ENCODE data around the gene BEND7.
"Not testable (repeated sequence)": the region's sequence is repeated elsewhere in the genome, so short reads cannot be mapped to it uniquely, and the experiment has no call there.

BEND7 gene, protein sequence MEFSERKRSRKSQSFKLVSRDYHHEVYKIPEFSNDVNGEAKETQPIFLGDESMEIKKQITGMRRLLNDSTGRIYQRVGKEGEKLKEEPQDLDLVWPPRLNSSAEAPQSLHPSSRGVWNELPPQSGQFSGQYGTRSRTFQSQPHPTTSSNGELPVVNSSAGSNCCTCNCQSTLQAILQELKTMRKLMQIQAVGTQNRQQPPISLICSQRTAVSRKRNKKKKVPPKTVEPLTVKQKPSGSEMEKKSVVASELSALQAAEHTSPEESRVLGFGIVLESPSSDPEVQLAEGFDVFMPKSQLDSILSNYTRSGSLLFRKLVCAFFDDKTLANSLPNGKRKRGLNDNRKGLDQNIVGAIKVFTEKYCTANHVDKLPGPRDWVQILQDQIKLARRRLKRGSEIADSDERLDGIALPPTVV

DNA sequence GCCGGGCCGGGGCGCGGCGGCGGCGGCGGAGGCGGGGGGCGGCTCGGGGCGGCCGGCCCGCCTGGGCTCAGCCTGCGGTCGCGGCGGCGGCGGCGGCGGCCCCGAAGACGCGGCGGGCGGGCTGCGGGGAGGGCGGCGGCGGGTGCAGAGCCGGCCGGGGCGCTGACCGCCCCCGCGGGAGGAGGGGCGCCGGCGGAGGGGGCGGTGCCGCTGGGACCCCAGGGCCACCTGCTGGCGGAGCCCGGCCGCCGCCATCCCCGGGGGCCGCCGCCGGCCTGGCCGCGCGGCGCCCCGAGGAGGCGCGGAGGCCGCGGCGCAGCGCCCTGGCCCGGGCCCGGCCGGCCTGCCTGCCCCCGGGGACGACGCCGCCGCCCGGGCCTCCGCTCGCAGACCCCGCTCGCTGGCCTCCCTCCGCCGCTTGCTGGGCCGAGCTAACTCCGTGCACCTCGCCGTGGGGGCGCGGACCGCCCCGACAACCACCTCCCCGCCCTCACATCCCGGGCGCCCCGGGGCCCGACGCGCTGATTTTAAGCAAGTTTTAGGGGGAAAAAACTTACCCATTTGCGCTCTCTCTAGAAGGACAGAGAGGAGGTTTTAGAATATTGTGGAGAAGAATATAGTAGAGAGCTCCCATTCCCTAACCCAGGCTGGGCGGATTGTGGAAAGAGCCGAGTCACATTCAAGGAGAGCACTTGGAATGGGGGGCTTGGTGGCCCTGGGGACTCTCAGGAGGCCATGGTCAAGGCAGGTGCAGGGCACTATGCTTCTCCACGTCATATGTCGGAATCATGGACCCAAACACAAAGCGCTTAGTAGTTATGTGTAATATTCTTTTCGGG lies at the start of gene BEND7:
Gene BEND7 (minus strand): TSS at position 140 of the 839 bp plus-strand sequence. CDS start 481 bp downstream, outside the sequence.
- DNase-seq (ENCODE audit: low read depth): no peak

DNA sequence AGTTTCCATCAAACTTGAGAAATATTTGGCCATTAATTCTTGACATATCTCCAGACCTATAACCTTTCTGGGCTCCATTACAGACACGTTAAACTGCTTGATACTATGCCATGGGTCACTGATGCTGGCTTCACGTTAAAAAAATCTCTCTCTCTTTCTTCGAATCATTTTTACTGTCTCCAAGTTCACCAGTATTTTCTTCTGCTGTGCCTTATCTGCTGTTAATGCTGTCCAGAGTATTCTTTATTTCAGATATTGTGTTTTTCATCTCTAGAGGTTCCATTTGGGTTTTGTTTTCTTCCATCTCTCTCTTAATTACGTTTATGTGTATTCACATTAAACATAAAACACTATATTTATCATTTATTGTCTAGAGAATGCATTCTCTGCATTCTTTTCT lies 45.1 kb upstream of the BEND7 start:
- no peak for DNase-seq (ENCODE audit: low read depth)

DNA sequence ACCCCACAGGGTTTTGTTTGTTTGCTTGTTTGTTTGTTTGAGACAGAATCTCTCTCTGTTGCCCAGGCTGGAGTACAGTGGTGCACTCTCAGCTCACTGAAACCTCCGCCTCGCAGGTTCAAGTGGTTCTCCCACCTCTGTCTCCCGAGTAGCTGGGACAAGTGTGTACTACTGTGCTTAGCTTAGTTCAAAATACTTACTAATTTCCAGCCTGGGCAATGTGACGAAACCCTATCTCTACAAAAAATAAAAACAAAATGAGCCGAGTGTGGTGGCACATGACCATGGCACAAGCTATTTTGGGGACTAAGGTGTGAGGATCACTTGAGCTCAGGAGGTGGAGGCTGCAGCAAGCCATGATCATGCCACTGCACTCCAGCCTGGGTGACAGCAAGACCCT lies 42.7 kb upstream of the BEND7 start:
- DNase-seq (ENCODE audit: low read depth): no peak

DNA sequence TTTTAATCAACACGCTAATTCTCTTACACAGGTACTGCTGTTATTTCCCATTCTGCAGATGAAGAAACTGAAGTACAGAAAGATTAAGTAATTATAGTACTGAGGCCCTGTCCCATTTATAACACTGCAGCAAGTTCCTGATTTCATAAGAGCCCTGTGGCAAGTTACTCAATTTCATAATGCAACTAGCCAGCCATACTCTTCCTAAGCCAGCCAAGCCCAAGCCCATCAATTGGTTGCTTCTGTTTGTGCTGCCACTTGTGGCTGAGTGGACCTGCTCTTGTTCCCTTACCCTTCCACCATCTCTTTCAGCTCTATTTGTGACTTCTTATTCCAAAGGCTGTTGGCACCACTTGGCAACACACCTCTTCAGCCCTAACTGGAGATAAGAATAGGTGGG lies 38.2 kb upstream of the BEND7 start:
- peak; percentile 57 for DNase-seq (ENCODE audit: low read depth)

- DNase-seq (ENCODE audit: low read depth): no peak
Observed at GRCh38 chr10:13564576-13564975, 35.8 kb upstream of the BEND7 start.

GRCh38 chr10:13563481-13564445 lies 34.9 kb upstream of the BEND7 start:
- no peak for DNase-seq (ENCODE audit: low read depth)

GRCh38 chr10:13560597-13560996 lies 31.8 kb upstream of the BEND7 start:
- no peak for DNase-seq (ENCODE audit: low read depth)

DNA sequence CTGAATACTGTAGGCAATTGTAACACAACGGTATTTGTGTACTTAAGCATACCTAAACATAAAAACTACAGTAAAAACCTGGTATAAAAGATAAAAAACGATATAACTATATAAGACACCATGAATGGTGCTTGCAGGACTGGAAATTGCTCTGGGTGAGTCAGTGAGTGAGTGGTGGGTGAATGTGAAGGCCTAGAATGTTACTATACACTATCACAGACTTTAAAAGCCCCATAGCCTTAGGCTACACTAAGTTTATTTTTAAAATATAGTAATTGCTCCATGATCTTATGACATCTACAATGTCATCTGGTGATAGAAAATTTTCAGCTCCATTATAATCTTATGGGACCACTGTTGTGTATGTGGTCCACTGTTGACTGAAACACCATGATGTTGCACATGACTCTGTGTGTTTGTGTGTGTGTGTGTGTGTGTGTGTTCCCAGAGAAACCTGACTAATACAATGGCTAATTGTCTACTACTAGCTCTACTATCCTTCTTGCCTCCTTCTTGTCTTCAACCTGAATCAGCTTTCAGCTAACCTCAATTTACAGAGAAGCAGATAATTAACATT lies 30.4 kb upstream of the BEND7 start:
- DNase-seq (ENCODE audit: low read depth): no peak

DNA sequence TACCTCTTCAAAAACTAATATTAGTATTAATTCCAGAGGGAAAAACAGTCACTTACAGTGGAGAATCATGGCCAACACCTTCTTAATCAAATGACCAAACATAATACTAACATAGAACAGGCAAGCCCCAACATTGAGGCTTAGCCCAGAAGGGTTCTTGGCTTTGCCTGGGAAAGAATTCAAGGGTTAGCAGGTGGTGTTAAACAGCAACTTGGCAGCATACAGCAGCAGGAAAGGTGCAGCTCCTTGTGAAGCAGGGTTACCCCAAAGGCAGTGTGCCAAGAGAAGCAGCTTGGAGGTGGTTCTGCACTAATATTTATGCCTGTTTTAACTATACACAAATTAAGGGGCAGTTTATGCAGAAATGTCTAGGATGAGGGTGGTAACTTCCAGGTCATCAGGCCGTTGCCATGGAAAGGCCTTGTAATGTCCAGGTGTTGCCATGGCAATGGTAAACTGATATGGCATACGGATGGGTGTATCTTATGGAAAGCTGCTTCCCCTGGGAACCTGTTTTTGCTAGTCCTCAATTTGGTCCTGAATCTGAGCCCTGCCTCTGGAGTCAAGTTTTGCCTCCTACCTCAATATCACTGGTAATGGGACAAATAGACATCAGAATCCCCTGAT lies 27.2 kb upstream of the BEND7 start:
- no peak for DNase-seq (ENCODE audit: low read depth)

DNA sequence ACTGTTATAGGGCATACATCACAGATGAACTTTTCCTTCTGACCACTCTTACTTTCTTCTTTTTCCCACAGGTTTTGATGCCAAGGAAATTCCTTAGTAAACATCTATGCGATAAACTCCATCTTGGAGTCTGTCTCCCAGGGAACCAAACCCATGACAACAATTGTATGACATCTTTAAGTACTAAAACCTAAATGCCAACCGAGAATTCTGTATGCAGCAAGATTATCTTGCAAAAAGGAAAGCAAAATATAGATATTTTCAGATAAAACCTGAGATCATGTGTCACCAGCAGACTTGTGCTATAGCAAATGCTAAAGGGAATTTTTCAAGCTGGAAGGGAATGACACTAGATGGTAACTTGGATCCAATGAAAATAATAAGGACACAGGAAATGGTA lies 22.0 kb upstream of the BEND7 start:
- no peak for DNase-seq (ENCODE audit: low read depth)

- DNase-seq (ENCODE audit: low read depth): no peak
Observed at GRCh38 chr10:13542533-13542932, 13.7 kb upstream of the BEND7 start.

DNA sequence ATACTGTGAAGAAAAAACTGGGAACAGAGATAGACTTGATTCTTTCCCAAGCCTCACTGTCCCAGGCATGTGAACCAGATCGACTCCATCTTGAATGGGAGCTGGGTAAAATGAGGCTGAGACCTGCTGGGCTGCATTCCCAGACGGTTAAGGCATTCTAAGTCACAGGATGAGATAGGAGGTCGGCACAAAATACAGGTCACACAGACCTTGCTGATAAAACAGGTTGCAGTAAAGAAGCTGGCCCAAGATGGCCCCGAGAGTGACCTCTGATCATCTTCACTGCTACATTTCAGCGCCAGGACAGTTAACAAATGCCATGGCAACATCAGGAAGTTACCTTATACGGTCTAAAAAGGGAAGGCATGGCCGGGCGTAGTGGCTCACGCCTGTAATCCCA lies 9.2 kb upstream of the BEND7 start:
- not testable (repeated sequence) for DNase-seq (ENCODE audit: low read depth)

DNA sequence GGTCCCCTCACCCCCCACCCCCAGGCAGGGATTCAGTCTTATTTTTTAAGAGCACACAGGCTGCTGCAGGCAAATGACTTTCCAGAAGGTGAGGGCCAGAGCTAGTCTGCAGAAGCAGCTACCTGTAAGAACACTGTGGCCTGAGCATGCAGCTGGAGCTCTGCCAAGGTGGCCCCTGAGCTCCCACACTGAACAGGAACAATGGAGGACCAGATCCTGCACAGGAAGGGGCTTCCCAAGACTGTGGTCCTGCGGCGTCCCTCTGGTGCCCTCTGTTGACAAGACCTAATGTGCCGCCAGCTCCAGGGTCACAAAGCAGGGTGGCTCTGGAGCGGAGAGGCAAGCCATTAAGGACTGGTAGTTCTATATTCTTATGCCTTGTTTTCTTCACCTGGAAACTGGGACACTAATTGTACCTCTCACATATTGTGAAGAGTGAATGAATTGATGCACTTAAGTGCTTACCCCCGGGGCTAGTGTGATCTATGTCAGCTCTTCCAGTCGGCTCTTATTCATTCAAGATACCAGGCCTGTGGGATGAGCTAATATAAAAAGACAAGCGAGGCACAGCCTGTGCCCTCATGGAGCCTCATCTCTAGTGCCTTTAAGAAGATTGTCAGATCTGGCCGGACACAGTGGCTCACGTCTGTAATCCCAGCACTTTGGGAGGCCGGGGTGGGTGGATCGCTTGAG lies 8.0 kb upstream of the BEND7 start:
- DNase-seq (ENCODE audit: low read depth): peak; percentile 29

DNA sequence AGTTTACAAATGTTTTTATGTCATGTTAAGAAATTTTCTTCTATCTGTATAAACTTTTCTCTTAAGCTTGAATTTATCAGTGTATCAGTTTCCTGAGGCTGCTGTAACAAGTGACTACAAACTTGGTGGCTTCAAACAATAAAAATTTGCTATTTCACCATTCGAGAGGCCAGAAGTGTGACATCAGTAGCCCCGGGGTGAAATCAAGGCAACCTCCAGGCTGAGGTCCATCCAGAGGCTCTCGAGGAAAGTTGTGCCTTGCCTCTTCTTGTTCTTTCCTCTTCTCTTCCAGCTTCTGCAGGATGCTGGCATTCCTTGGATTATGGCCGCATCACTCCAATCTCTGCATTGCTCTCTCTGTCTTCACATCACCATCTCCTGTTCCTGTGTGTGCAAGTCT lies 6.5 kb upstream of the BEND7 start:
- DNase-seq (ENCODE audit: low read depth): no peak

GRCh38 chr10:13529714-13529973 lies 830 bp upstream of the BEND7 start:
- no peak for DNase-seq (ENCODE audit: low read depth)

DNA sequence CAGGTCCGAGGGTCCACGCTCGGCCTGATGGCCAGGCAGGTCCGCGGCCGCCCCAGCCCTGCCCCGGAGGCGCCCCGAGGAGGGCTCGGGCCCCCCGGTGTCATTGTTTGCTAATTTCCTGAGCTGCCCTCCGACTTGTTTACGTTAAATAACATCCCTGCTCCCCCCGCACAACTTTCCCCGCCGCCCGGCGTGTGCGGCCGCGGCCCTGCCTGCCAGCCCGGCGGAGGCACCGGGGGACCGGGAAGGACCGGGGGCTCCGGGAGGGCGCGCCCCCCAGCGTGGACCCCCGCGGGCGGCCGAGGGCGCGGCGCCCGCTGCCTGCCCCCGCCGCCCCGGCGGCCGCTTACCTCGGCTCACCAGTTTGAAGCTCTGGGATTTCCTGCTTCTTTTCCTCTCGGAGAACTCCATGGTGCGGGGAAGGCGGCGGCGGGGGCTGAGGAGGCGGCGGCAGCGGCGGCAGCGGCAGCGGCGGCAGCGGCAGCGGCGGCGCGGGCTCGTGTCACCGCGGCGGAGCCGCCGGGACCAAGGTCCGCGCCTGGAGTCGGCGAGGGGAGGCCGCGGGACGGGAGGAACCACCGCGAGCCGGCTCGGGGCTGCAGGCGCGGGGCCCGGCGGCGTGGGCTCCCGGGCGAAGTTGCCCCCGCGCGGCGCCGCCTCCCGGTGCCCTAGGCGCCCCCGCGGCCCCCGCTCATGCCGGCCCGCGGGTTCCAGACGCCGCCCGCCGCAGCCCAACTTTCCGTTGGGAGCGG lies 515 bp downstream of the BEND7 start:
- DNase-seq (ENCODE audit: low read depth): no peak

DNA sequence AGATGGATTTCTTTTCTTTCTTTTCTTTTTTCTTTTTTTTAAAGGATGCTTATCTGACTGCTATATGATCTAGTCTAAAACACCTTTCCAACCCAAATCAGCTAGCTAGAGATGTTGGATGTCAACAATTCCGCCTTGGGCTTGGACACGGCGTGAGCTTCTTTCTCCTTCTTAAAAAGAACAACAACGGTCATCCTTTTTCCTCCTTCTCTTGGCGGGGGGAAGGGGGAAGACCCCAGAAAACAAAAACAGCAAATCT lies 1.0 kb downstream of the BEND7 start:
- DNase-seq (ENCODE audit: low read depth): no peak

DNA sequence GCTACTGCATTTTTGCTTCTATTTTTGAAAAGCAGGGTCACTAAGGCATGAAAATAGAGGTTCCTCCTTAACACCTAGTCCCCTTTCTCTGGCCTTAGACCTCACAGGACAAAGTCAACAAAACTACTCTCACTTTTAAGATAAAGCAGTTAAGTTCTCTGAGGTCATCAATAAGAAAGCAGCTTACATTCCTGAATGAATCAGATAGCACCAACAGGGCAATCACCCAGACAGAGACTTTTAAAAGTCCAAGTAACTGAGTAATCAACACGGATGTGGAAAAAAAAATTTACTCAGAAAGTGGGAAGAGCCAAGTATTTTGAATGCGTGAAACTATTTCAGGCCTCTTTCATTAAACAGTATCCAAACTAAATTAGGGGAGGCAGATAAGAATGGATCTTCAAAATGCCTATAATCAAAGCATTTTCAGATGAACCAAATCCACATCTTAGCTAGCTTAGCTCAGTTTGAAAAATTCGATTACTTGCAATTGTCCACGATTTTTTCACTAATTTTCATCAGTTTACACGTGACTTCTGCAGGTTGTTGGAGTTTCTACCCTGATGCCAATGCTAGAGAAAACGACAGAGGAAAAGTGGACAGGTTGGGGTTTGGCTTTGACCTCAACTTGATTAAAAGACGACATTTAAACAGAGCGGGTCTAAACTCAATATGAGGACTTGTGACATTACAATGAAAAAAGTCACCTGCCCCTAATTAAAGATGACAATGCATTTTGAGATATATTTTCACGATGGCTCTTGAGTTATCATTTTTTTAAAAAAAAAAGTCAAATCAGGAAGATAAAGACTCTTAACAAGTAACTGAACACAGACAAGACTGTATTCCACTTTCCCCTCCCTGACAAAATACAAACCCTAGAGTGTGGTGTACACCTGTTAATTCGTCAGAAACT lies 1.6 kb downstream of the BEND7 start:
- peak; percentile 86 for DNase-seq (ENCODE audit: low read depth)

GRCh38 chr10:13525663-13526062 lies 3.2 kb downstream of the BEND7 start:
- DNase-seq (ENCODE audit: low read depth): no peak
